ENCODE results near the gene PIAS3. TPM values are rescaled to one million over a fixed set of nuclear protein-coding genes. Genes with fewer than 3 reads are reported as not detected.

Gene PIAS3
- total and polyA plus RNA-seq, 10 of the 15 experiments (the other 5 are each of a cell fraction or from before 2014, with no cell fraction given): 0.85 to 14.9 (median 10.6) TPM

DNA sequence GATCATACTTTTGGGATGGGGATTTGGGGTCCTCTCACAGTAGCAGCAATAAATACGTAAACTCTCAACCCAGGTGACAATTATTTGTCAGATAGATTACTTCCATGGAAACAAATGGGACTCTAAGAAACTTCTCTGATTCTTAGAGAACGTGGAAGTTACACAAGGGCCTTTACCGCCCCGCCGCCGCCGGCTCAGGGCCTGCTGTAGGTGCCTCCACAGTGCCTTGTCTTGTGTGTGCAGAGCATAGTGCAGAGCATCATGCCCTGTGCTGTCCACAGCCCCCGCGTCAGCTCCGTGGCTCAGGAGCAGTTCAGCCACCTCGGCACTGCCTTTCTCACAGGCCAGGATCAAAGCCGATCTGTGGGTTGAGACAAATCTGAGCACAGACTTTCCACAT is 15.8 kb upstream of the PIAS3 start:
- no peak overlapping the region for H3K4me3 ChIP-seq
- TF ChIP-seq BHLHE40 (IDR thresholded peaks at IDR 0.05; ENCODE audit: borderline replicate concordance in 1 of 2, low read depth in 2 of 2, low read length in 1 of 2) (no peak), CUX1 (IDR thresholded peaks at IDR 0.05; ENCODE audit: insufficient replicate concordance, low read depth, low read length) (no peak)
- intact Hi-C loops (cut with micrococcal nuclease; ENCODE audit: unreplicated experiment) (no loop called here), in situ Hi-C loops (cut with MboI) (no loop called here)
- H3K4me1 ChIP-seq (ENCODE audit: control insufficient read depth, insufficient read depth, low read length): 0 out of 2 replicates have a peak, but pooled peaks cover 3% of the 10 kb centered on the region
- no peaks in the 10 kb centered on the region for H3K36me3 ChIP-seq (ENCODE audit: control insufficient read depth in 2 of 2, insufficient read depth in 2 of 2, low read length in 1 of 2)
- no peak overlapping the region for H2AFZ ChIP-seq (ENCODE audit: control insufficient read depth, low read depth, low read length)
- H3K27me3 ChIP-seq (replicated peaks in 1 of 2; ENCODE audit: control insufficient read depth in 2 of 2, insufficient read depth in 2 of 2, low read length in 1 of 2): peaks cover 0 to 5% of the 10 kb centered on the region in 2 experiments; a peak in 3 of 4 replicates
- ChIA-PET CTCF (interaction anchor here (1.1 kb wide), 1 partner anchor 29 kb away, joined by 4 read pairs; the partner anchor contains the start of gene NUDT17), SMC1A (ENCODE audit: uncharacterized antibody, unreplicated experiment) (no interaction called here), POLR2A (no interaction called here), RAD21 (ENCODE audit: unreplicated experiment) (no interaction called here)
- DNase-seq (ENCODE audit: low read depth, low spot score): no peak
- no TSS peak for BruUV-seq (replicated peaks)
- H3K9me3 ChIP-seq (replicated peaks; ENCODE audit: control insufficient read depth, insufficient read depth, low read length): no peaks in the 10 kb centered on the region
- 78% methylated on average over 12 of the region's 12 CpGs for WGBS (ENCODE audit: insufficient coverage, insufficient replicate concordance, low lambda C conversion rate, missing lambda C conversion rate)
- no peak overlapping the region for H3K9ac ChIP-seq (ENCODE audit: control insufficient read depth, insufficient read depth, low read length)
- FAIRE-seq: no peak
- no peak overlapping the region for H3K4me2 ChIP-seq (ENCODE audit: control insufficient read depth, insufficient read depth)
- ATAC-seq: no peak
- no peaks in the 10 kb centered on the region for H4K20me1 ChIP-seq (ENCODE audit: control insufficient read depth, insufficient read depth)
- H3K27ac ChIP-seq (ENCODE audit: control insufficient read depth, insufficient read depth): no peak overlapping the region
- H3K79me2 ChIP-seq (ENCODE audit: control insufficient read depth, insufficient read depth, low read length): no peaks in the 10 kb centered on the region
